ENCODE results near the gene OGA.
A peak's percentile ranks its signal among the peaks of the same experiment; 100 is the strongest.

The OGA gene

GRCh38 chr10:101818119-101818871 is at the start of gene OGA:
TSS of gene OGA (minus strand) at chr10:101818444. CDS start at chr10:101818022, 422 bp downstream.
- DNase-seq = peak; percentile 100

- no peak for DNase-seq
Observed at GRCh38 chr10:101867931-101868330, 49.7 kb upstream of the OGA start.

GRCh38 chr10:101859530-101859929 is 41.3 kb upstream of the OGA start:
- no peak for DNase-seq

- no peak for DNase-seq
Observed at GRCh38 chr10:101858723-101859500, 40.7 kb upstream of the OGA start.

GRCh38 chr10:101857802-101858476 is 39.7 kb upstream of the OGA start:
- no peak for DNase-seq

GRCh38 chr10:101856626-101857025 is 38.4 kb upstream of the OGA start:
- DNase-seq = no peak

GRCh38 chr10:101851411-101852116 is 33.3 kb upstream of the OGA start:
- DNase-seq = no peak

GRCh38 chr10:101850749-101851148 is 32.5 kb upstream of the OGA start:
- no peak for DNase-seq

GRCh38 chr10:101848894-101849351 is 30.7 kb upstream of the OGA start:
- DNase-seq = no peak

- DNase-seq = no peak
Observed at GRCh38 chr10:101848408-101848807, 30.2 kb upstream of the OGA start.

- DNase-seq = no peak
Observed at GRCh38 chr10:101845893-101846292, 27.6 kb upstream of the OGA start.

- peak; percentile 75 for DNase-seq
Observed at GRCh38 chr10:101843032-101844021, 25.1 kb upstream of the OGA start, which contains the start of gene KCNIP2. TSS of gene KCNIP2 (minus strand) at chr10:101843800. CDS start at chr10:101843568, 232 bp downstream.

- DNase-seq = no peak
Observed at GRCh38 chr10:101841826-101842225, 23.6 kb upstream of the OGA start.

GRCh38 chr10:101840741-101841453 is 22.7 kb upstream of the OGA start:
- DNase-seq = peak; percentile 80

GRCh38 chr10:101840102-101840684 is 21.9 kb upstream of the OGA start:
- DNase-seq = no peak

- peak; percentile 59 for DNase-seq
Observed at GRCh38 chr10:101839416-101840063, 21.3 kb upstream of the OGA start.

GRCh38 chr10:101839002-101839401 is 20.8 kb upstream of the OGA start:
- no peak for DNase-seq

GRCh38 chr10:101838416-101838970 is 20.2 kb upstream of the OGA start:
- no peak for DNase-seq

- DNase-seq = no peak
Observed at GRCh38 chr10:101837748-101838147, 19.5 kb upstream of the OGA start.

All from CD4-positive, alpha-beta T cell treated with Interleukin-15 for 1 hour (primary cell).